GM10248 (cell line): ENCODE data around the gene SLC7A8.

Experiments used
- CTCF ChIA-PET: fragments of 300-600 bp; sonication (Branson Sonifier 250); formaldehyde crosslinking; extraction: SDS; loops from one replicate; lab custom pipeline; 2021; ENCODE audit warnings: antibody characterized with exemption; lab: Yijun Ruan, JAX
- POLR2A ChIA-PET: fragments of 350-650 bp; sonication (Branson Sonifier 250); formaldehyde crosslinking; extraction: SDS; loops from one replicate; lab custom pipeline; 2020; ENCODE audit warnings: antibody characterized with exemption; lab: Yijun Ruan, JAX
- DNase-seq: peaks from one replicate; pipeline ENCODE4 v3.0.0; 2012; ENCODE audit errors: extremely low spot score
- CTCF ChIP-seq: IDR thresholded peaks from 2 replicates; pipeline ENCODE4 v1.5.1; 2012; ENCODE audit warnings: mild to moderate bottlenecking, low read depth; ENCODE audit errors: extremely low read depth, missing control alignments, control extremely low read depth

SLC7A8 gene

DNA sequence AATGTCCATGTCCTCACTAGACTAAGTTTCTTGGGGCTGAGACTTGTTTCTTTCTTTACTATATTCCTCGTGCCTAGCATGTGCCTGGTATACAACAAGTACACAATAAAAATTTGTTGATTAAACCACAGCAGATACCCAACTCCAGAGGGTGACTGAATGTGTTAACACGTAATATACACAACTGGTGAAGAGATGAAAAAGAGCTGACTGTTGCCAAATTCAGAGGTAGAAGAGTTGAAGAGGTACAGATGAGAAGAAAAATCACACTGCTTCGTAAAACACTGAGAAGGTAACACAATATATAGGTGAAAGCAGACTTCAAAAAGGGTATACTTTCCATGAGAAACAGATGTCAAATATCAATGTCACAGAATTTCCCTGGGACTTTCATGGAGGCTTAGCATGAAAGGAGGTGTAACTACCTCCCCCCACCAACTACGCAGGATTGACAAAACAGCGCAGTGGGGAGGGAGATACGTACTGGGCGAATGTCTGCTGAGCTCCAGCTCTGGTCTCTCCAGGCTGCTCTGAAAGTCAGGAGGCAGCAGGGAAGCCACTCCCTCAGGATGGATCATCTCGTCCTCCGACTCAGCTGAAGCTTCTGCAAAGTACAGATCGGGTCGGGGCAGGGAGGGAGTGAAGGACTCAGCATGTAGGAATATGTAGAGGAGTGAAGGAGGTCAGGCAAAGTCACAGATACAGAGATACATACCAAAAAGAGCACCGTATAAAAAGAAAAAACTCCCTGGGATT lies 93.8 kb downstream of the SLC7A8 start:
- ChIA-PET POLR2A (no interaction called here), CTCF (interaction anchor here (0.8 to 6.3 kb wide), 9 partner anchors 9 to 290 kb away, joined by 3 to 50 read pairs (median 5); no protein-coding TSS in a partner anchor)
- TF ChIP-seq CTCF = no peak
- no peak for DNase-seq

DNA sequence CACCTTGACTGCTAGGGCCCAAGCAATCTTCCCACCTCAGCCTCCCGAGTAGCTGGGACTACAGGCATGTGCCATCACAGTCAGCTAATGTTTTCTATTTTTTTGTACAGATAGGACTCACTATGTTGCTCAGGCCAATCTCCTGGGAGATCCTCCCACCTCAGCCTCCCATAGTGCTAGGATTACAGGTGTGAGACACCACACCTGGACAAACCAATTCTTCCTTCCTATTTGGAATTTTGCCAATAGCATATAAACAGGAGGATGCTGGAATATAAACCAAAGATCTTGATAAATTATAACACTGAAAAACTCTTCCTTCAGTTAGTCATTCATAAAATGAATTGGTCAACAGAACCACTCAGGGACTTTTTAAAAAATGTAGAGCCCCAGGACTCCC lies 96.9 kb downstream of the SLC7A8 start:
- TF ChIP-seq CTCF = no peak
- no peak for DNase-seq
- ChIA-PET POLR2A (no interaction called here), CTCF (interaction anchor here (1.0 to 2.0 kb wide), 6 partner anchors 8 to 20 kb away, joined by 3 to 9 read pairs (median 6); partner anchors contain the start of genes ACIN1 and C14orf119)

GRCh38 chr14:23085458-23085857 lies 98.0 kb downstream of the SLC7A8 start:
- ChIA-PET CTCF (interaction anchor here (1.0 to 2.0 kb wide), 6 partner anchors 8 to 19 kb away, joined by 3 to 9 read pairs (median 6); partner anchors contain the start of genes ACIN1 and C14orf119), POLR2A (no interaction called here)
- no peak for TF ChIP-seq CTCF
- DNase-seq = no peak

DNA sequence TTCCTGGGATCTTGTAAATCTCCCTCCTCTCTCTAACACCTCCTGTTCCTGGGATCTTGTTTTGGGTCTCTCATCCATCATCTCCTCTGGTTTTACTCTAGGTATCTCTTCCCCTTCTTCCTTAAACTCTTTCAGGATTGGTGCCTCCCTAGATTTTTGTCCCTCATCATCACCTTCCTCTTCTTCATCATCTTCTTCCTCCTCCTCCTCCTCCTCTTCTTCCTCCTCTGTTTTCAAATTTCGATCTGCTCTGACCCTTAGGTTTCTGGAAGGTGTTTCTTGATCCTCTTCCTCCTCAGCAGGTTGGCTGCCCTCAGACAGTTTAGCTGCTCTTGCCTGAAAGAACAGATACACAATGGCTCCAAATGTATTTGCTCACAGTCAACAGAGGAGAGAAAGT lies 103.0 kb downstream of the SLC7A8 start:
- ChIA-PET CTCF (interaction anchor here (1.0 to 8.1 kb wide), 5 partner anchors 9 to 23 kb away, joined by 3 to 79 read pairs (median 5); partner anchors contain the start of genes ACIN1 and CDH24), POLR2A (interaction anchor here (1.3 kb wide), 1 partner anchor 15 kb away, joined by 3 read pairs; the partner anchor contains the start of gene C14orf119)
- no peak for TF ChIP-seq CTCF
- no peak for DNase-seq

DNA sequence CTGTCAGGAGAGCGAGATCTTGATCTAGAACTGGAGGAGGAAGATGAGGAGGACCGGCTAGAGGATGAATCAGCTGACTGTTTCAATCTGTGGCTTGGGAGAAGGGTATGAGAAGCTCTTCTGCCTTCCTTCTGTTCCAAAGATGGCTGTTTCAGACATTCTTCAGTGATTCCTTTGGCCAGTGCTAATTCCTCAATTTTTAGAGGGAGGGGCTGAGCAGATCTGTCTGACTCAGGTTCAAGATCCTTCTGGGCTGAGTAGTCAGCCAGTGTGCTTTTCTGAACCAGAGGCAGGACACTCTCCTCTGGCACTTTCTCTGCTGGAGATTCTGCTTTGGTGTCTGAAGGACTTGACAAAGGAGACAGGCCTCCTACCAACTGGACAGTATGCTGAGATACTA lies 103.7 kb downstream of the SLC7A8 start:
- POLR2A ChIA-PET = interaction anchor here (1.3 kb wide), 1 partner anchor 16 kb away, joined by 3 read pairs; the partner anchor contains the start of gene C14orf119
- no peak for TF ChIP-seq CTCF
- CTCF ChIA-PET = interaction anchor here (1.1 to 8.1 kb wide), 5 partner anchors 10 to 22 kb away, joined by 4 to 79 read pairs (median 8); partner anchors contain the start of genes ACIN1 and CDH24
- no peak for DNase-seq

- POLR2A ChIA-PET = no interaction called here
- CTCF ChIA-PET = interaction anchor here (2.1 to 8.1 kb wide), 9 partner anchors 10 to 96 kb away, joined by 7 to 79 read pairs (median 25); partner anchors contain the start of genes ACIN1, AJUBA, C14orf119 and CDH24
- no peak for TF ChIP-seq CTCF
- no peak for DNase-seq
These were observed 104.8 kb downstream of the SLC7A8 start for GRCh38 chr14:23078692-23079116.
